AG09319 (cell line): ENCODE results near the gene KRTAP2-3.
"Not testable (repeated sequence)": the region's sequence is repeated elsewhere in the genome, so short reads cannot be mapped to it uniquely, and the experiment has no call there.

Experiments used
- DNase-seq: peaks from one replicate; pipeline ENCODE4 v3.0.0-alpha.2; 2010; ENCODE audit warnings: low read depth; ENCODE audit errors: extremely low read depth
- CTCF ChIP-seq: IDR thresholded peaks from 2 replicates; pipeline ENCODE4 v1.5.1; 2011; ENCODE audit warnings: low read depth, mild to moderate bottlenecking, inconsistent platforms, low read length, moderate library complexity

KRTAP2-3 gene

DNA sequence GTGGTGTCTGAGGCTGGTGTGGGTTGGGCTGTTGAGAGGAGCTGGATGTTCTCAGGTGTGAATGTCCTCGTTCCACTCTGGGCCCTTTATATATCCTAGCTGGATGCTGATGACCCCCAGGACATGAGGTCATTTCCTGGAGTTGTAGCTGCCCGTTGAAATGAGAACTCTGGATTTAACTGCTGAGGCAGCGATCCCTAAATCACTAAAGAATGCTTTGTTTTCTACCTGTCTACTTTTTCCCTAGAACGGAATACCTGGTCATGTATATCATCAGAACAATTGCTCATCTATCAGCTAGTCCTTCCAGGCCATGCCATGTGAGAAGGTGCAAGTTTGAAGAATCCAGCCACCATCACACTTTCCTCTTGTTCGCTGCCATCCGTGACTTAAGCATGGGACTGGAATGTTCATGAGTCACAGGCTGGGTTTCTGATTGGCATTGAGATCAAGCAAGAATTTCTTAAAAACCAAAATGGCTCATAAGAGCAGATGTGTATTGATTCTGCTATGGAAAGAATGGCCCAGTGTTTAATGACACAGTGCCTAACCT, at the start of gene KRTAP2-3:
TSS of gene KRTAP2-3 (minus strand) at position 63 of the 553 bp plus-strand sequence. CDS start 64 bp downstream, outside the sequence.
- DNase-seq = peak; percentile 81
- no peak for TF ChIP-seq CTCF

DNA sequence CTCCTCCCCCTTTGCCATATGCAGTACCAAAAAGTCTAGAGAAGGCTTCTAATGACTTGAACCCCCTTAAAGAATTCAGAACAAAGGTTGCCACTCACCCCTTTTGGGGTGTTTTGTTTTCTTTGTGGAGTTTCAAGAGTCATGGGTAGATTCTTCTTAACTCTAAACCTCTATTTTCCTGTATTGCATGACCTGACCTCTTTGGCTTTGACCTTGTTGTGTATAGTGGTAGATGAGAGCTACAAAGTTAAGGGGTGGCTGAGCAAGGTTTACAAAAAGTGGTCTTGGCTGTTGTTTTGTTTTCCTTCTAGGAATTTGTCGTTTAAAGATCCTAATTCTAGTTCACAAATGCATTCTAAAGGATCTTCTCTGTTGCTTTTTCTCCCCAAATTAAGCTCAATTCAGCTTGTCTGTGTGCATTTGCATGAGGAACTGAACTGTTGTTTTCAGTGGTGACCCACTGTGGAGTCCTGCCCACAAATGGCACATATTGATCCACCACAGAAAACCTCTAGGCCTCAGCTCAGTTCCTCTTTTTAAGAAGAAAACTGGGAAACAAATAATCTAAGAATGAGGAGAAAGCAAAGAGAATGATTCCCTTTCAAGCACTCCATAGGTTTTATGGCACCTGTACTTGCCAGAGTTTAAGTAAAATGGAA, 48.9 kb upstream of the KRTAP2-3 start:
- DNase-seq = not testable (repeated sequence)

GRCh38 chr17:41107941-41108450, 48.1 kb upstream of the KRTAP2-3 start:
- TF ChIP-seq CTCF = no peak
- no peak for DNase-seq

DNA sequence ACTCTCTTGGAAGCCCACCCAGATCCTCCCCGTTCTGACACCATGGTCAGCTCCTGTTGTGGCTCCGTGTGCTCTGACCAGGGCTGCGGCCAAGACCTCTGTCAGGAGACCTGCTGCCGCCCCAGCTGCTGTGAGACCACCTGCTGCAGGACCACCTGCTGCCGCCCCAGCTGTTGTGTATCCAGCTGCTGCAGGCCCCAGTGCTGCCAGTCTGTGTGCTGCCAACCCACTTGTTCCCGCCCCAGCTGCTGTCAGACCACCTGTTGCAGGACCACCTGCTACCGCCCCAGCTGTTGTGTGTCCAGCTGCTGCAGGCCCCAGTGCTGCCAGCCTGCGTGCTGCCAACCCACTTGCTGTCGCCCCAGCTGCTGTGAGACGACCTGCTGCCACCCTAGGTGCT, 45.4 kb upstream of the KRTAP2-3 start, which contains the start of gene KRTAP4-9:
TSS of gene KRTAP4-9 (plus strand) at position 43 of the 400 bp plus-strand sequence. CDS start at position 43, 0 bp downstream.
- DNase-seq = not testable (repeated sequence)

DNA sequence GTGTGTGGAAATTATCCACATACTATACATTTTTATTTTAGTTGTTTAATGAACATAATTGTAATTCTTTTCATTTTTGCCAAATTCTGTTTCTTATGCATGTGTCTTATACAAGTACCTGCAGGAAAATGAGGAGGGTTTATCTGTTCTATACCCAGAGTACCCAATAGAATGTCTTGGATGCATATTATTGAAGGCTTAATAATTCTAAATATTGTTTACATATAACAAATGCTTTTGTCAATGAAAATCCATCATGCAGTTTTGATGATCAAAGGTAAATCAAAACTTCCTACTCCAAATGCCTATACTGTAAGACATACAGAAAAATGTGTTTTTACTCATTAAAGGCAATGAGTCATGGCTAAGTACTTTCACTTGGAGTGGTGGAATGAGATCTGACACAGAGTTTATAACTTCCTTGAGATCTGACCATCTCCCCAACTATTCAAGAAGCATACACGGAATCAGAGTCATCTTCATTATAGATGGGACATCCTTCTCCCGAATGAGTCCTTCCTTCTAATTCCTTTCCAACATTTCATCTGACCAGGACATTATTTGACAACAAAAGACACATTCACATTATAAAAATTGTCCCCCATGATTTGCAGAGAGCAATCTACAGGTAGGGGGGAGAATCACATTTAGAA, 44.6 kb upstream of the KRTAP2-3 start:
- not testable (repeated sequence) for DNase-seq

- no peak for TF ChIP-seq CTCF
- no peak for DNase-seq
Observed at GRCh38 chr17:41103896-41104295, 44.0 kb upstream of the KRTAP2-3 start.

- no peak for TF ChIP-seq CTCF
- no peak for DNase-seq
Observed at GRCh38 chr17:41101586-41102259, 41.8 kb upstream of the KRTAP2-3 start, which contains the start of gene KRTAP4-16. KRTAP4-16 (minus strand) TSS chr17:41102209; CDS start chr17:41102209, 0 bp downstream.

DNA sequence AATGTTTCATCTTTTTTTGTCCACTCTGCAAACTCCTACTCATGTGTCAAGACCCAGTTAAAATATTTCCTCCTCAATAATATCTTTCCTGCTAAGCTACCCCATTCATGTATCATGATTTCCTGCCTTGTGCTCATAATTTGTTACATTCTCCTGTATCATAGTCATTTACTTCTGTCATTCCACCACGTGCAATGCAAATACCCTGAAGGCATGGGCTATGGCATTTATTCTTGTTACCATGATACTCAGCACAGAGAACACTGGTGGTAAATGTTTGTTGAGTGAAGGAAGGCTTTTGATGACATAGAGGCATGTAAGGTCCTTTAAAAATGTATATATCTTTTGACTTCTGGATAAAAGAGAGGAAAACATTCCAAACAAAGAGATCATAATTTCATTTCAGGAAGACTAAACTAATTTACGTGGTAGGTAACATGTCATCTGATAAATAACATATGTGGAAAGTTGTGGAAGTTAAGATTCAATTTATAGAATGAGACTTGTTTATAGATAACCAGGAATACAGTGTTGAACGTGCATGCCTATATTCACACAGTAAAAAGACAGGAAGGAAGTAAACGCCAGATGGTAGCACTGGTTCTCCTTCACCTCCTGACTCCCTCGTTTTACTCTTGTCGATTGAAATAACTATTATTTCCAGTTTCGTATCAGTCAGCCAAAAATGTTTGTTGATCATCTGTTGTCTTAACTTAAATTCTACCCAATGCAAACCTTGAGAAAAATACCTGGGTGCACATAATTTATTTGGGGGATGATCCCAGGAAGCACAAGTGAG, 40.0 kb upstream of the KRTAP2-3 start:
- peak; percentile 19 for DNase-seq
